Esophagus squamous epithelium (tissue), 4 donors: ENCODE data around the gene LDLR.

Experiments
- POLR2A ChIP-seq, 4 donors: fragments of 450-650 bp; IDR thresholded peaks; one replicate each; pipeline ENCODE4 v1.6.1; 2017; ENCODE audit warnings: antibody characterized with exemption in 4 of 4, mild to moderate bottlenecking in 4 of 4, moderate library complexity in 3 of 4
- TF ChIP-seq, protein P1 (sequence below), 6 experiments: fragments of 450-650 bp in 4 of 6; fragments of 200-600 bp in 2 of 6; sonication (generic) in 2 of 6; IDR thresholded peaks; one replicate each; pipeline ENCODE4 v1.5.1; 2016 to 2019; ENCODE audit warnings: antibody characterized with exemption in 6 of 6, mild to moderate bottlenecking in 4 of 6, moderate library complexity in 4 of 6

DNA sequence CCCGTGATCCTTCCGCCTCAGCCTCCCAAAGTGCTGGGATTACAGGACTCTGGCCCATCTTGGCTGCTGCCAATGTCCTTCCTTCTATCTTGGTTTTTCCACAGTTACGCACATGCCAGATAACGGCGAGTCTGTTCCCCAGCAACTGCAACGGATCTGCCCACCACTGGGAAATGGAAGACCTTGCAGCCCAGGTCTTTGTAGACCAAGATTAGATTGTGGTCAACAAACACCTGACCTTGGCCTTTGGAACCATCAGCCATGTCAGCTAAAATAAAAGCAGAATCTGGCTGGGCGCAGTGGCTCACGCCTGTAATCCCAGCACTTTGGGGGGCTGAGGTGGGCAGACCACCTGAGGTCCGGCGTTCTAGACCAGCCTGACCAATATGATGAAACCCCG, 10.4 kb upstream of the LDLR start:
- no peak for TF ChIP-seq POLR2A (IDR thresholded peaks at IDR 0.05)
- TF ChIP-seq, protein P1, sequence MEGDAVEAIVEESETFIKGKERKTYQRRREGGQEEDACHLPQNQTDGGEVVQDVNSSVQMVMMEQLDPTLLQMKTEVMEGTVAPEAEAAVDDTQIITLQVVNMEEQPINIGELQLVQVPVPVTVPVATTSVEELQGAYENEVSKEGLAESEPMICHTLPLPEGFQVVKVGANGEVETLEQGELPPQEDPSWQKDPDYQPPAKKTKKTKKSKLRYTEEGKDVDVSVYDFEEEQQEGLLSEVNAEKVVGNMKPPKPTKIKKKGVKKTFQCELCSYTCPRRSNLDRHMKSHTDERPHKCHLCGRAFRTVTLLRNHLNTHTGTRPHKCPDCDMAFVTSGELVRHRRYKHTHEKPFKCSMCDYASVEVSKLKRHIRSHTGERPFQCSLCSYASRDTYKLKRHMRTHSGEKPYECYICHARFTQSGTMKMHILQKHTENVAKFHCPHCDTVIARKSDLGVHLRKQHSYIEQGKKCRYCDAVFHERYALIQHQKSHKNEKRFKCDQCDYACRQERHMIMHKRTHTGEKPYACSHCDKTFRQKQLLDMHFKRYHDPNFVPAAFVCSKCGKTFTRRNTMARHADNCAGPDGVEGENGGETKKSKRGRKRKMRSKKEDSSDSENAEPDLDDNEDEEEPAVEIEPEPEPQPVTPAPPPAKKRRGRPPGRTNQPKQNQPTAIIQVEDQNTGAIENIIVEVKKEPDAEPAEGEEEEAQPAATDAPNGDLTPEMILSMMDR (IDR thresholded peaks at IDR 0.05): no peak
